HCT116 (cell line): Measurements from ENCODE around the gene IFT122. TPM values are rescaled to one million over a fixed set of nuclear protein-coding genes. Genes with fewer than 3 reads are reported as not detected.

Source experiments
- ATAC-seq: fragments of 200-7000 bp; cut with Tn5 transposase; 2 replicates; pipeline ENCODE4 v1.9.1; 2020; ENCODE audit warnings: mild to moderate bottlenecking, moderate library complexity
- Bru-seq: library from RNA; stranded (reverse); fragments of 400-500 nt; gene quantifications from one replicate; lab custom pipeline; 2021; lab: Mats Ljungman, UMichigan
- BruChase-seq, 2 experiments: library from RNA; stranded (reverse); fragments of 400-500 nt; gene quantifications; one replicate each; lab custom pipeline; 2021; lab: Mats Ljungman, UMichigan
- BruUV-seq: library from RNA; stranded (reverse); fragments of 400-500 nt; replicated peaks from 2 replicates; lab custom pipeline; 2021; lab: Mats Ljungman, UMichigan
- CTCF ChIA-PET: fragments of 300-600 bp; sonication (Branson Sonifier 250); formaldehyde crosslinking; loops from one replicate; lab custom pipeline; 2021; ENCODE audit warnings: antibody characterized with exemption; lab: Charles Lee
- POLR2A ChIA-PET: fragments of 300-600, 350-600 bp; sonication (Branson Sonifier 250); formaldehyde crosslinking; loops from one replicate; lab custom pipeline; 2021; ENCODE audit warnings: antibody characterized with exemption; lab: Charles Lee
- RAD21 ChIA-PET, 2 experiments: fragments of 300-600 bp; sonication (Branson Sonifier 250); formaldehyde crosslinking; loops; one replicate each; lab custom pipeline; 2023; ENCODE audit warnings: low total read pairs in 2 of 2; ENCODE audit not compliant: uncharacterized antibody in 2 of 2, unreplicated experiment in 2 of 2, low non-redundant PET in 1 of 2; lab: Charles Lee
- DNase-seq: peaks from one replicate; pipeline ENCODE4 v3.0.0-alpha.2; 2010; ENCODE audit warnings: low read depth, low spot score
- H2AFZ ChIP-seq: fragments of 200-600 bp; shearing (Covaris generic), sonication (generic); 2 replicates; pipeline ENCODE4 v1.6.1; 2017; ENCODE audit warnings: low read depth, mixed run types, mixed read lengths, antibody characterized with exemption, low read length; ENCODE audit not compliant: poor library complexity, severe bottlenecking
- H3K27ac ChIP-seq: 2 replicates; pipeline ENCODE4 v1.5.1; 2012; ENCODE audit warnings: low read depth, low read length
- H3K27me3 ChIP-seq: fragments of 200-600 bp; sonication (generic); 2 replicates; pipeline ENCODE4 v1.6.1; 2016; ENCODE audit warnings: mixed run types, low read length, mixed read lengths; ENCODE audit not compliant: insufficient read depth
- H3K36me3 ChIP-seq, 2 experiments: fragments of 200-500 bp in 1 of 2; fragments of 200-600 bp in 1 of 2; sonication (Bioruptor generic) in 1 of 2; sonication (generic) in 1 of 2; 2 replicates each; pipeline versions ENCODE4 v1.5.1 to v1.6.1; 2014 to 2016; ENCODE audit warnings: low read length in 2 of 2, inconsistent platforms in 1 of 2, mixed read lengths in 1 of 2, mixed run types in 1 of 2; ENCODE audit not compliant: insufficient read depth in 2 of 2, control insufficient read depth in 1 of 2
- H3K4me1 ChIP-seq, 2 experiments: fragments of 200-600 bp in 1 of 2; sonication (generic) in 1 of 2; 2 replicates each; pipeline versions ENCODE4 v1.5.1 to v1.6.1; 2012 to 2017; ENCODE audit warnings: low read length in 2 of 2, inconsistent platforms in 1 of 2, mild to moderate bottlenecking in 1 of 2, mixed read lengths in 1 of 2, mixed run types in 1 of 2, moderate library complexity in 1 of 2; ENCODE audit not compliant: insufficient read depth in 2 of 2, control insufficient read depth in 1 of 2
- H3K4me2 ChIP-seq: fragments of 200-600 bp; sonication (generic); 2 replicates; pipeline ENCODE4 v1.6.1; 2017; ENCODE audit warnings: mixed run types, low read length, mixed read lengths
- H3K4me3 ChIP-seq, 2 experiments: fragments of 200-600 bp in 1 of 2; sonication (generic) in 1 of 2; replicated peaks in 1 of 2; 2 replicates each; pipeline ENCODE4 v1.5.1; 2011 to 2016; ENCODE audit warnings: low read length in 2 of 2, control low read depth in 1 of 2, low read depth in 1 of 2, mild to moderate bottlenecking in 1 of 2, mixed read lengths in 1 of 2, mixed run types in 1 of 2
- H3K79me2 ChIP-seq: fragments of 200-600 bp; sonication (generic); 2 replicates; pipeline ENCODE4 v1.6.1; 2017; ENCODE audit warnings: mild to moderate bottlenecking, mixed run types, low read length, moderate library complexity, mixed read lengths; ENCODE audit not compliant: insufficient read depth
- H3K9ac ChIP-seq: fragments of 200-600 bp; sonication (generic); 2 replicates; pipeline ENCODE4 v1.6.1; 2016; ENCODE audit warnings: low read length, mixed read lengths
- H3K9me2 ChIP-seq: fragments of 200-600 bp; sonication (generic), shearing (Covaris generic); 2 replicates; pipeline ENCODE4 v1.6.1; 2017; ENCODE audit warnings: mixed run types, mild to moderate bottlenecking, moderate library complexity; ENCODE audit not compliant: insufficient read depth
- H3K9me3 ChIP-seq, 2 experiments: fragments of 200-500 bp in 1 of 2; fragments of 200-600 bp in 1 of 2; sonication (Bioruptor generic) in 1 of 2; sonication (generic) in 1 of 2; 2 replicates each; pipeline ENCODE4 v1.6.1; 2014 to 2017; ENCODE audit warnings: low read length in 2 of 2, mixed read lengths in 2 of 2, inconsistent platforms in 1 of 2, low read depth in 1 of 2, mild to moderate bottlenecking in 1 of 2, mixed run types in 1 of 2, moderate library complexity in 1 of 2; ENCODE audit not compliant: control insufficient read depth in 1 of 2, insufficient read depth in 1 of 2
- H4K20me1 ChIP-seq: fragments of 200-600 bp; sonication (generic), shearing (Covaris generic); 2 replicates; pipeline ENCODE4 v1.6.1; 2017; ENCODE audit warnings: mixed run types, mild to moderate bottlenecking, moderate library complexity; ENCODE audit not compliant: insufficient read depth
- CBX3 ChIP-seq: IDR thresholded peaks from 2 replicates; pipeline ENCODE4 v1.6.1; 2012; ENCODE audit warnings: low read depth
- CEBPB ChIP-seq: IDR thresholded peaks from 2 replicates; pipeline ENCODE4 v1.6.1; 2012; ENCODE audit warnings: low read depth
- CTCF ChIP-seq, 3 experiments: fragments of 200-600 bp in 1 of 3; sonication (generic) in 1 of 3; IDR thresholded peaks in 2 of 3; conservative IDR thresholded peaks in 1 of 3; 2 replicates each; pipeline ENCODE4 v1.5.1; 2012 to 2017; ENCODE audit warnings: low read depth in 2 of 3, low read length in 2 of 3, antibody characterized with exemption in 1 of 3, borderline replicate concordance in 1 of 3, control low read depth in 1 of 3, mild to moderate bottlenecking in 1 of 3, mixed read lengths in 1 of 3, mixed run types in 1 of 3, moderate library complexity in 1 of 3; ENCODE audit not compliant: insufficient read depth in 1 of 3
- EGR1 ChIP-seq: IDR thresholded peaks from 2 replicates; pipeline ENCODE4 v1.6.1; 2012; ENCODE audit warnings: low read depth
- ELF1 ChIP-seq: IDR thresholded peaks from 2 replicates; pipeline ENCODE4 v1.6.1; 2012; ENCODE audit warnings: low read depth, borderline replicate concordance
- JUND ChIP-seq: IDR thresholded peaks from 2 replicates; pipeline ENCODE4 v1.6.1; 2012
- POLR2A ChIP-seq: IDR thresholded peaks from 2 replicates; pipeline ENCODE4 v1.7.0; 2011; ENCODE audit warnings: borderline replicate concordance; ENCODE audit not compliant: insufficient read depth, insufficient read length; ENCODE audit errors: extremely low read depth
- POLR2AphosphoS5 ChIP-seq: IDR thresholded peaks from 2 replicates; pipeline ENCODE4 v1.6.1; 2011; ENCODE audit warnings: mild to moderate bottlenecking, low read depth, low read length, moderate library complexity
- RAD21 ChIP-seq: IDR thresholded peaks from 2 replicates; pipeline ENCODE4 v1.6.1; 2012; ENCODE audit warnings: low read depth, mild to moderate bottlenecking
- SIN3A ChIP-seq: IDR thresholded peaks from 2 replicates; pipeline ENCODE4 v1.6.1; 2012; ENCODE audit warnings: low read depth
- SP1 ChIP-seq: IDR thresholded peaks from 2 replicates; pipeline ENCODE4 v1.6.1; 2012; ENCODE audit warnings: low read depth
- SRF ChIP-seq: IDR thresholded peaks from 2 replicates; pipeline ENCODE4 v1.6.1; 2012; ENCODE audit warnings: low read depth
- TCF7L2 ChIP-seq: IDR thresholded peaks from 2 replicates; pipeline ENCODE4 v1.7.0; 2011; ENCODE audit warnings: borderline replicate concordance, inconsistent platforms; ENCODE audit not compliant: insufficient read depth, insufficient read length; ENCODE audit errors: extremely low read depth
- YY1 ChIP-seq: IDR thresholded peaks from 2 replicates; pipeline ENCODE4 v1.6.1; 2011; ENCODE audit warnings: low read length, low read depth, moderate library complexity, mild to moderate bottlenecking; ENCODE audit not compliant: insufficient replicate concordance; ENCODE audit errors: extremely low read depth
- ZBTB33 ChIP-seq: IDR thresholded peaks from 2 replicates; pipeline ENCODE4 v1.6.1; 2011; ENCODE audit warnings: mild to moderate bottlenecking, low read length, moderate library complexity; ENCODE audit not compliant: insufficient replicate concordance; ENCODE audit errors: extremely low read depth
- intact Hi-C: fragments of 100-400 bp; cut with micrococcal nuclease; formaldehyde crosslinking; loops from 2 replicates; pipeline ENCODE4 v1.10.0; 2022
- long read RNA-seq: library from polyadenylated mRNA; unstranded; transcript quantifications from one replicate; pipeline ENCODE4 v2.0.0, GENCODE V29; 2021; ENCODE audit not compliant: unreplicated experiment
- polyA plus RNA-seq: library from polyadenylated mRNA; unstranded; fragments of >200 nt; gene quantifications from 2 replicates; pipeline ENCODE4 v1.2.1, GENCODE V29; 2012; ENCODE audit warnings: missing spikeins
- total RNA-seq: library from RNA; stranded (reverse); gene quantifications from one replicate; pipeline ENCODE4 v1.2.1, GENCODE V29; 2021; ENCODE audit not compliant: unreplicated experiment

Gene IFT122, protein sequence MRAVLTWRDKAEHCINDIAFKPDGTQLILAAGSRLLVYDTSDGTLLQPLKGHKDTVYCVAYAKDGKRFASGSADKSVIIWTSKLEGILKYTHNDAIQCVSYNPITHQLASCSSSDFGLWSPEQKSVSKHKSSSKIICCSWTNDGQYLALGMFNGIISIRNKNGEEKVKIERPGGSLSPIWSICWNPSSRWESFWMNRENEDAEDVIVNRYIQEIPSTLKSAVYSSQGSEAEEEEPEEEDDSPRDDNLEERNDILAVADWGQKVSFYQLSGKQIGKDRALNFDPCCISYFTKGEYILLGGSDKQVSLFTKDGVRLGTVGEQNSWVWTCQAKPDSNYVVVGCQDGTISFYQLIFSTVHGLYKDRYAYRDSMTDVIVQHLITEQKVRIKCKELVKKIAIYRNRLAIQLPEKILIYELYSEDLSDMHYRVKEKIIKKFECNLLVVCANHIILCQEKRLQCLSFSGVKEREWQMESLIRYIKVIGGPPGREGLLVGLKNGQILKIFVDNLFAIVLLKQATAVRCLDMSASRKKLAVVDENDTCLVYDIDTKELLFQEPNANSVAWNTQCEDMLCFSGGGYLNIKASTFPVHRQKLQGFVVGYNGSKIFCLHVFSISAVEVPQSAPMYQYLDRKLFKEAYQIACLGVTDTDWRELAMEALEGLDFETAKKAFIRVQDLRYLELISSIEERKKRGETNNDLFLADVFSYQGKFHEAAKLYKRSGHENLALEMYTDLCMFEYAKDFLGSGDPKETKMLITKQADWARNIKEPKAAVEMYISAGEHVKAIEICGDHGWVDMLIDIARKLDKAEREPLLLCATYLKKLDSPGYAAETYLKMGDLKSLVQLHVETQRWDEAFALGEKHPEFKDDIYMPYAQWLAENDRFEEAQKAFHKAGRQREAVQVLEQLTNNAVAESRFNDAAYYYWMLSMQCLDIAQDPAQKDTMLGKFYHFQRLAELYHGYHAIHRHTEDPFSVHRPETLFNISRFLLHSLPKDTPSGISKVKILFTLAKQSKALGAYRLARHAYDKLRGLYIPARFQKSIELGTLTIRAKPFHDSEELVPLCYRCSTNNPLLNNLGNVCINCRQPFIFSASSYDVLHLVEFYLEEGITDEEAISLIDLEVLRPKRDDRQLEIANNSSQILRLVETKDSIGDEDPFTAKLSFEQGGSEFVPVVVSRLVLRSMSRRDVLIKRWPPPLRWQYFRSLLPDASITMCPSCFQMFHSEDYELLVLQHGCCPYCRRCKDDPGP
- total RNA-seq (21.4 TPM), Bru-seq, nascent RNA (percentile 58 among the genes with signal in this experiment), BruChase-seq, experiment 1, labeled RNA remaining after a 6-hour chase (percentile 59 among the genes with signal in this experiment), BruChase-seq, experiment 2, labeled RNA remaining after a 2-hour chase (percentile 67 among the genes with signal in this experiment)
- 16.6 and 18.2 TPM in 2 replicates for polyA plus RNA-seq
- long read RNA-seq, transcript IFT122-202 (29 exons, 3,841 nt): major isoform, 8 of 50 reads
- long read RNA-seq, partial matches to known transcripts: 8 of 50 reads
- long read RNA-seq, other reads (novel, unspliced or antisense): 34 of 50 reads

GRCh38 chr3:129439817-129440617, at the start of gene IFT122, which contains the start of gene MBD4:
Gene IFT122 (plus strand): TSS chr3:129440224. CDS start chr3:129440331, 107 bp downstream.
Gene MBD4 (minus strand): TSS chr3:129439948. CDS start chr3:129439833, 115 bp downstream.
- H3K9me2 ChIP-seq: no peaks in the 10 kb centered on the region
- peak within 1 kb of the TSS; percentile 90 to 99 for H3K4me3 ChIP-seq
- H3K9ac ChIP-seq: peak within 1 kb of the TSS; percentile 93
- H2AFZ ChIP-seq: peak within 1 kb of the TSS; percentile 92
- H3K9me3 ChIP-seq: no peaks in the 10 kb centered on the region
- peaks cover 20 to 21% of the 10 kb centered on the region in 2 experiments for H3K36me3 ChIP-seq
- peak within 1 kb of the TSS; percentile 85 for H3K27ac ChIP-seq
- H3K79me2 ChIP-seq: peaks cover 39% of the 10 kb centered on the region
- ChIA-PET RAD21 (no interaction called here), POLR2A (interaction anchor here (0.8 to 1.9 kb wide), 6 partner anchors 9 to 187 kb away, joined by 3 to 8 read pairs (median 4); a partner anchor contains a TSS), CTCF (interaction anchor here (1.4 kb wide), 1 partner anchor 124 kb away, joined by 4 read pairs; a partner anchor contains a TSS)
- intact Hi-C loops: no loop called here
- BruUV-seq: no TSS peak
- H3K4me2 ChIP-seq: peak within 1 kb of the TSS; percentile 87
- peaks cover 9 to 18% of the 10 kb centered on the region in 2 experiments; a peak in 3 of 4 replicates for H3K4me1 ChIP-seq
- no peaks in the 10 kb centered on the region for H3K27me3 ChIP-seq
- ATAC-seq (peak; percentile 93), DNase-seq (peak; percentile 98)
- no peaks in the 10 kb centered on the region for H4K20me1 ChIP-seq
- TF ChIP-seq JUND (no peak), CBX3 (no peak), CEBPB (peak; percentile 97), RAD21 (no peak), POLR2A (peak; percentile 62), SIN3A (peak; percentile 90), SRF (no peak), POLR2AphosphoS5 (peak; percentile 69), TCF7L2 (no peak), SP1 (peak; percentile 88), ZBTB33 (no peak), EGR1 (peak; percentile 99), CTCF (IDR thresholded peaks at IDR 0.05 in 2 of 3, conservative IDR thresholded peaks at IDR 0.05 in 1 of 3; ENCODE audit: borderline replicate concordance in 1 of 3, insufficient read depth in 1 of 3, low read depth in 2 of 3, low read length in 2 of 3) (no peak), ELF1 (no peak), YY1 (peak; percentile 90)
